Neutrophil (primary cell): ENCODE results near the gene RGS18.
A peak's percentile ranks its signal among the peaks of the same experiment; 100 is the strongest.

Source experiments
- H3K27ac ChIP-seq: fragments of 200-600 bp; sonication (generic); 2 replicates; pipeline ENCODE4 v1.5.1; 2016; ENCODE audit warnings: mild to moderate bottlenecking, moderate library complexity
- H3K27me3 ChIP-seq: fragments of 200-600 bp; sonication (generic); 2 replicates; pipeline ENCODE4 v1.6.0; 2016; ENCODE audit warnings: mild to moderate bottlenecking
- H3K36me3 ChIP-seq: fragments of 200-600 bp; sonication (generic); 2 replicates; pipeline ENCODE4 v1.5.1; 2017
- H3K4me1 ChIP-seq, 2 experiments: fragments of 200-600 bp in 1 of 2; sonication (generic) in 1 of 2; 1 replicate in 1 of 2; 2 replicates in 1 of 2; pipeline versions ENCODE4 v1.5.1 to v1.6.1; 2013 to 2016; ENCODE audit warnings: low read depth in 1 of 2, low read length in 1 of 2, mild to moderate bottlenecking in 1 of 2, moderate library complexity in 1 of 2; ENCODE audit not compliant: control insufficient read depth in 1 of 2, insufficient read depth in 1 of 2
- H3K4me3 ChIP-seq, 2 experiments: fragments of 200-600 bp in 1 of 2; sonication (generic) in 1 of 2; 1 replicate in 1 of 2; 2 replicates in 1 of 2; pipeline ENCODE4 v1.5.1; 2013 to 2016; ENCODE audit warnings: low read depth in 1 of 2, low read length in 1 of 2, mild to moderate bottlenecking in 1 of 2, moderate library complexity in 1 of 2
- H3K9me3 ChIP-seq: fragments of 200-600 bp; sonication (generic); 2 replicates; pipeline ENCODE4 v1.5.1; 2016
- TF ChIP-seq, protein P1 (sequence below): fragments of 200-600 bp; sonication (generic); IDR thresholded peaks from 2 replicates; pipeline ENCODE4 v1.5.1; 2016; ENCODE audit warnings: antibody characterized with exemption

RGS18 gene, protein sequence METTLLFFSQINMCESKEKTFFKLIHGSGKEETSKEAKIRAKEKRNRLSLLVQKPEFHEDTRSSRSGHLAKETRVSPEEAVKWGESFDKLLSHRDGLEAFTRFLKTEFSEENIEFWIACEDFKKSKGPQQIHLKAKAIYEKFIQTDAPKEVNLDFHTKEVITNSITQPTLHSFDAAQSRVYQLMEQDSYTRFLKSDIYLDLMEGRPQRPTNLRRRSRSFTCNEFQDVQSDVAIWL

GRCh38 chr1:192158181-192158580 lies at the start of gene RGS18:
Gene RGS18 (plus strand): TSS chr1:192158462. CDS start chr1:192158638, 176 bp downstream.
- peaks cover 20% of the 10 kb centered on the region for H3K36me3 ChIP-seq
- TF ChIP-seq, protein P1, sequence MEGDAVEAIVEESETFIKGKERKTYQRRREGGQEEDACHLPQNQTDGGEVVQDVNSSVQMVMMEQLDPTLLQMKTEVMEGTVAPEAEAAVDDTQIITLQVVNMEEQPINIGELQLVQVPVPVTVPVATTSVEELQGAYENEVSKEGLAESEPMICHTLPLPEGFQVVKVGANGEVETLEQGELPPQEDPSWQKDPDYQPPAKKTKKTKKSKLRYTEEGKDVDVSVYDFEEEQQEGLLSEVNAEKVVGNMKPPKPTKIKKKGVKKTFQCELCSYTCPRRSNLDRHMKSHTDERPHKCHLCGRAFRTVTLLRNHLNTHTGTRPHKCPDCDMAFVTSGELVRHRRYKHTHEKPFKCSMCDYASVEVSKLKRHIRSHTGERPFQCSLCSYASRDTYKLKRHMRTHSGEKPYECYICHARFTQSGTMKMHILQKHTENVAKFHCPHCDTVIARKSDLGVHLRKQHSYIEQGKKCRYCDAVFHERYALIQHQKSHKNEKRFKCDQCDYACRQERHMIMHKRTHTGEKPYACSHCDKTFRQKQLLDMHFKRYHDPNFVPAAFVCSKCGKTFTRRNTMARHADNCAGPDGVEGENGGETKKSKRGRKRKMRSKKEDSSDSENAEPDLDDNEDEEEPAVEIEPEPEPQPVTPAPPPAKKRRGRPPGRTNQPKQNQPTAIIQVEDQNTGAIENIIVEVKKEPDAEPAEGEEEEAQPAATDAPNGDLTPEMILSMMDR, result no peak
- H3K4me1 ChIP-seq, result peaks cover 43 to 53% of the 10 kb centered on the region in 2 experiments
- H3K27ac ChIP-seq, result peak within 1 kb of the TSS; percentile 97
- H3K9me3 ChIP-seq, result no peaks in the 10 kb centered on the region
- H3K27me3 ChIP-seq, result no peaks in the 10 kb centered on the region
- H3K4me3 ChIP-seq, result peak within 1 kb of the TSS; percentile 72 to 73

GRCh38 chr1:192109576-192109975 lies 48.7 kb upstream of the RGS18 start:
- H3K9me3 ChIP-seq, result no peaks in the 10 kb centered on the region
- TF ChIP-seq, protein P1, result no peak
- H3K27me3 ChIP-seq, result no peaks in the 10 kb centered on the region
- no peaks in the 10 kb centered on the region for H3K36me3 ChIP-seq
- H3K4me1 ChIP-seq, result no peaks in the 10 kb centered on the region
- H3K4me3 ChIP-seq, result no peak overlapping the region
- no peak overlapping the region for H3K27ac ChIP-seq

GRCh38 chr1:192115000-192115399 lies 43.3 kb upstream of the RGS18 start:
- Histone ChIP-seq H3K4me3 (no peak overlapping the region), H3K9me3 (no peaks in the 10 kb centered on the region), H3K36me3 (no peaks in the 10 kb centered on the region), H3K27me3 (no peaks in the 10 kb centered on the region), H3K27ac (no peak overlapping the region), H3K4me1 (no peaks in the 10 kb centered on the region)
- TF ChIP-seq, protein P1, result no peak

DNA sequence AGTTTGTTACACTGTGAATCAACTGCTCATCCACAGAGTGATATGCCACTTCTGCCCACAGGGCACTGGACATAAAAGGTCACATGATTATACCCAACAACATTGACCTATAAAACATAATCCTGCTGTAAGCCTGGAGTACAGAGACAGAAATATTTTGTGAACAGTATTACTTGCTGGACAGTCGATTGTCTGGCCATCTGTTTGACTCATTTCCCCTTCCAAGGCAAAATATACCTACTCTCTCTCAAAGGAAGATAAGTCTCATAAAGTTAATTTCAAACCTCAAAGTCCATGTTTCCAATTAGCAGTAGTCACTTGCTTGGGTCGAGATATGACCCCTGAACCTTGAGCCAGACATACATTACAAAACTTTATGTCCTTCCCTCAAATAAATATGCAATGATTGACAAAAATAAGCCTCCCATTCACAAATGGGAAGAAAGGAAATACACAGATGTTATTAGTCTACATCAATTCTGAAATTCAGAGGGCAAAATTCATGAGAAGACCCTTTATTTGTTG lies 39.3 kb upstream of the RGS18 start:
- Histone ChIP-seq H3K36me3 (no peaks in the 10 kb centered on the region), H3K27ac (no peak overlapping the region), H3K4me1 (no peaks in the 10 kb centered on the region), H3K4me3 (no peak overlapping the region), H3K9me3 (no peaks in the 10 kb centered on the region), H3K27me3 (no peaks in the 10 kb centered on the region)
- TF ChIP-seq, protein P1, result no peak

DNA sequence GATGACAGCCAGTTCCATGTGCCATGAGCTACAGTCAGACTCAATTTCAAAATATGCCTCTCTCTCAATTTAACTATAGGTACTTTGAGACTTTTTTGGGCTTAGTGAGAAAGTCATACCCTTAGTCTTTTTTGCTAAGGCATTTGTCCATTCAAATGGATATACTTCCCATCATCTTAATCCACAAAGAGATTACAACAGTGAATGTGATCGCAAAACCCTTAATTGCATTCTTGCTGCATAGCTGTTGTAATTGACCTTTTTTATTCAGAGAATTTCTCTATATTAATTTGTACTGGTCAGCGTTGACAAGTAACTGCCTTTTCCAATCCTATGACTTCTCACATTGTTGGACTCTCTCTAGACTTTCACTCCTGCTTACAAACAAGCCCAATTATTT lies 38.6 kb upstream of the RGS18 start:
- Histone ChIP-seq H3K9me3 (no peaks in the 10 kb centered on the region), H3K4me1 (no peaks in the 10 kb centered on the region), H3K27me3 (no peaks in the 10 kb centered on the region), H3K27ac (no peak overlapping the region), H3K4me3 (no peak overlapping the region), H3K36me3 (no peaks in the 10 kb centered on the region)
- TF ChIP-seq, protein P1, result no peak
